SH-SY5Y (cell line): Measurements from ENCODE around the gene SLC15A1.

Source experiments
- GATA2 ChIP-seq: IDR thresholded peaks from 2 replicates; pipeline ENCODE4 v1.6.1; 2011; ENCODE audit warnings: mild to moderate bottlenecking, low read depth, low read length
- GATA3 ChIP-seq: IDR thresholded peaks from 2 replicates; pipeline ENCODE4 v1.6.1; 2011; ENCODE audit warnings: low read depth, mild to moderate bottlenecking, low read length, moderate library complexity

GRCh38 chr13:98690348-98691022, 62.0 kb downstream of the SLC15A1 start:
- TF ChIP-seq GATA2, result peak; percentile 82
- peak; percentile 42; the same call in 1 of the 2 replicates for TF ChIP-seq GATA3
